ENCODE data around the gene MAN2A1.

MAN2A1 gene

GRCh38 chr5:109779036-109779735 lies 89.5 kb downstream of the MAN2A1 start:
- in situ Hi-C loops (cut with HindIII; ENCODE audit: low sequenced_read_pairs) = no loop called here
- H3K4me3 ChIP-seq (ENCODE audit: low read depth, low read length) = no peak overlapping the region
- no peak for DNase-seq (ENCODE audit: low read depth)
- no peak for TF ChIP-seq CTCF (IDR thresholded peaks at IDR 0.05; ENCODE audit: low read depth, low read length, missing control alignments)

GRCh38 chr5:109784687-109785086 lies 95.0 kb downstream of the MAN2A1 start:
- DNase-seq (ENCODE audit: low read depth) = no peak
- H3K4me3 ChIP-seq (ENCODE audit: low read depth, low read length) = no peak overlapping the region
- no peak for TF ChIP-seq CTCF (IDR thresholded peaks at IDR 0.05; ENCODE audit: low read depth, low read length, missing control alignments)
- in situ Hi-C loops (cut with HindIII; ENCODE audit: low sequenced_read_pairs) = no loop called here

- in situ Hi-C loops (cut with HindIII; ENCODE audit: low sequenced_read_pairs) = no loop called here
- TF ChIP-seq CTCF (IDR thresholded peaks at IDR 0.05; ENCODE audit: low read depth, low read length, missing control alignments) = no peak
- no peak overlapping the region for H3K4me3 ChIP-seq (ENCODE audit: low read depth, low read length)
- no peak for DNase-seq (ENCODE audit: low read depth)
These were observed 96.6 kb downstream of the MAN2A1 start for GRCh38 chr5:109786206-109786855.

GRCh38 chr5:109788596-109788995 lies 98.9 kb downstream of the MAN2A1 start:
- TF ChIP-seq CTCF (IDR thresholded peaks at IDR 0.05; ENCODE audit: low read depth, low read length, missing control alignments) = no peak
- no peak overlapping the region for H3K4me3 ChIP-seq (ENCODE audit: low read depth, low read length)
- DNase-seq (ENCODE audit: low read depth) = no peak
- in situ Hi-C loops (cut with HindIII; ENCODE audit: low sequenced_read_pairs) = no loop called here

- no peak overlapping the region for H3K4me3 ChIP-seq (ENCODE audit: low read depth, low read length)
- TF ChIP-seq CTCF (IDR thresholded peaks at IDR 0.05; ENCODE audit: low read depth, low read length, missing control alignments) = no peak
- no peak for DNase-seq (ENCODE audit: low read depth)
- in situ Hi-C loops (cut with HindIII; ENCODE audit: low sequenced_read_pairs) = loop anchor here (5.0 kb wide), 1 partner anchor 50 kb away; no protein-coding TSS in a partner anchor
These were observed 102.9 kb downstream of the MAN2A1 start for GRCh38 chr5:109792613-109793012.

- in situ Hi-C loops (cut with HindIII; ENCODE audit: low sequenced_read_pairs) = no loop called here
- H3K4me3 ChIP-seq (ENCODE audit: low read depth, low read length) = no peak overlapping the region
- no peak for DNase-seq (ENCODE audit: low read depth)
- TF ChIP-seq CTCF (IDR thresholded peaks at IDR 0.05; ENCODE audit: low read depth, low read length, missing control alignments) = no peak
These were observed 114.1 kb downstream of the MAN2A1 start for GRCh38 chr5:109803854-109804253.

Measured in astrocyte of the cerebellum (primary cell).